COLO668 (cell line): ENCODE measurements around the gene JOSD1.
A peak's percentile ranks its signal among the peaks of the same experiment; 100 is the strongest.

Experiments used
- DNase-seq: peaks from one replicate; lab custom pipeline; 2025; ENCODE audit not compliant: unreplicated experiment; lab: John Stamatoyannopoulos, UW

The JOSD1 gene

DNA sequence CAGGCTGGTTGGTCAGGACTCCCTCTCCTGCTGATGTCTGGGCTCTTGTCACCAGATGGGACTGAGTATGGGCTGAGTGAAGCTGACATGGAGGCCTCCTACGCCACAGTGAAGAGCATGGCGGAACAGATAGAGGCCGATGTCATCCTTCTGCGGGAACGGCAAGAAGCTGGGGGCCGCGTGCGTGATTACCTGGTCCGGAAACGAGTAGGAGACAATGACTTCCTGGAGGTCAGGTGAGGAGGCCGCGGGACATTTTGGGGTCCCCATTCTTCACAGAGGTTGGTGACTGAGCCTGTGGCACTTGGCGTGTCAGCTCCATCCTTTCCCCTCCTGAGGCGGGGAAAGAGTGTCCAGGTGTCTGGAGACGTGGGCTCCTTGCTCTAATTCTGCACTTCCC lies 15.1 kb upstream of the JOSD1 start:
- no peak for DNase-seq

DNA sequence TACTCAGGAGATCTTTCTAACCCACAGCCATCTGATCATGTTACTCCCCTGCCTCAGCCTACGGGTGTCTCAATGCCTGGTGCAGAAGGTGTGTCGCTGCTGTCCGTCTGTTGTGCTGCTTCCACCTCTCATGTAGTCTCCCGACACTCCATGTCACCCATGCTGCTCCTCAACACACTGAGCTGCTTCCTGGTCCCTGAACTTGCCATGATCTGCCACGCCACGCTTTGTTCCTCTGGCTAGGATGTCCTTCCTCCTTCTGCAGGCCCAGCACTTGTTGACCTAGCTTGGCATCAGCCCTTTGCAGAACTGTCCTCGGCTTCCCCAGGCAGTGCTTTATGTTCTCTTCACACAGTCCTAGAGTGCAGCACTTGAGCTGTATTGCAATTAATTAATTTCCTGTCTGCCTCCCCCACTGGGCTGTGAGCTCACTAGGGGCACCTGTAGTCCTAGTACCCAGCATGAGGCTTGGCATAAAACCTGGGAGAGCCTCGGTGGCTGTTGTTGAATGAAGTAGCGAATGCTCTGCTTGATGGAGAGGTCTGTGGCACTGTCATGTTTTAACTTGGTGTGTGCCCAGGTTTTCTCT lies 14.5 kb upstream of the JOSD1 start:
- no peak for DNase-seq

DNA sequence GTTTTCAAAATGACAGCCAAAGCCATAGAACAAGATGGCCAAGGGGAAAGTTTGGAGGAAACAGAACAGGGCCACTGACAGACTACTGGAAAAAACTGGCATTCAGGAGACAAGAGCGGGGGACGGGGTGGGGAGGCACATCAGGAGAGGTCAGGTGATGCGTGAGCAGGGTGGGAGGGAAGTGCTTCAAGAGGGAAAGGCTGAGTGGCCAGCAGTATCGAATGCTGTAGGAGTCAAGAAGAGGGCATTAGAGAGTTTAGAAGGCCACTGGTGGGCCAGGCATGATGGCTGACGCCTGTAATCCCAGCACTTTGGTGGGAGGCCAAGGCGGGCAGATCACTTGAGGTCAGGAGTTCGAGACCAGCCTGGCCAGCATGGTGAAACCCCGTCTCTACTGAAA lies 13.2 kb upstream of the JOSD1 start:
- DNase-seq: no peak

DNA sequence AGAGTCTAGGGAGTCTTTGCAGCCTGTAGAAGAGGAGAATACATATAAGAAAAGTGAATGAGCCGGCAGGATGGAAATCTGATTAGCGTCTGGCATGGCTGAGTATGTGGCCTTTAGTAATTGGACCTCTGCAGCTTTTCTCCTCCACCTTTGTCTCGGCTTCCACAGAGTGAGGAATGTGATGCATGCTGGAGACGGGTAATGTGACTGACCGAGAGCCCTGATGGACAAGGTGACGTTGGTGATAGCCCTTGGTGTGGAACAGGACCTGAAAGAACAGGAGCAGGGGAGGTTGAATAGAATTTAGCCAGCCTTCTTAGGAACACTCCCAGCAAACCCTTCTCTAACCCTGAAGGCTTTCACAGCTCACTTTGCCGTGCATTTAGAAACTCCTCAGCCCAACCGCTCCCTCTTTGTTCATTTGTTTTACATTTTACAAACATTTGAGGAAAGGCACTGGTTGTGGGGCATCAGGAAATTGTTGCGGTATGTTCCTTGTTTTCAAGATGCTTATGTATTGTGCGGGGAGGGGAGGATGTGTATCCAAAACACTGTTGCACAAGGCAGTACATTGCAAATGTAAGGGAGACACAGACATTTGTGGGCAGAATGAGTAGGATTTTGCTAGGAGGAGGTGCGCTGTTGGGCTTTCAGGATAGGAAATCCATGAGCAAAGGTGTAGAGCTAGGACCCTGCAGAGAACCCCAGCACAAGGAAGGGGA lies 11.9 kb upstream of the JOSD1 start:
- DNase-seq: no peak

DNA sequence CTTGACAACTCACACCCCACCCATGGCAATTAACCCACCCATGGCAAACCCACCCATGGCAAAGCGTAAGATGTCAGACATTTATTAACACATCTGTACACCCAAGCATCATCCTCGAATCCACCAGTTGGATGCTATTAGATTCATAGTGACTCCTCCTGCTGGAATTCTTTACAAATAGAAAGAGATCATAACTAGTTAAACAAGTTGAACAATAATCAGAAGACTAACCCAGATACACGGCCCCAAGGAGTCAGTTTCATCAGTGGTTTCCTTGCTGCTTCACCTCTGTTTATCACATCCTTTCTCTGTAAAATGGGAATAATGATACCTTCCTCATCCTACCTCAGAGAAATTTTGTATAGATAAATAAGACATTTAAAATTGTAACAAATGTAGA lies 10.1 kb upstream of the JOSD1 start:
- DNase-seq: no peak

DNA sequence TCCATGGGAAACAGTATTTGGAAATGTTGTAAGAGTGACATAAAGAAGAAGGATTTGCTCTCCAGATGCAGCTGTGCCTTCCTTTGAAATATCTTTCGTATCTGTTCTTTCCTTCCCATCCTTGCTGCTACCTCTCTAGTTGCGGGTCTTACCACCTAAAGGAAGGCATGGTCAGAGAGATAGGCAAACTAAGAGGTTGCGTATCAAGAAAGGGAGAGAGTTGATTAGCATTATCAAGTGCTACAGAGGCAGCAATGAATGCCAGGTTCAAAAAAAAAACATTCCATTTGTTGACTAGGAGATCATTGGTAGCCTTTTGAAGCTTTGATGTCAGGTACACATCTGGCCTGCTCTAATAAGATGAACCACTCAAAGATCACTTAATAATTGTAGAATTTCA lies 9.6 kb upstream of the JOSD1 start:
- DNase-seq: no peak

DNA sequence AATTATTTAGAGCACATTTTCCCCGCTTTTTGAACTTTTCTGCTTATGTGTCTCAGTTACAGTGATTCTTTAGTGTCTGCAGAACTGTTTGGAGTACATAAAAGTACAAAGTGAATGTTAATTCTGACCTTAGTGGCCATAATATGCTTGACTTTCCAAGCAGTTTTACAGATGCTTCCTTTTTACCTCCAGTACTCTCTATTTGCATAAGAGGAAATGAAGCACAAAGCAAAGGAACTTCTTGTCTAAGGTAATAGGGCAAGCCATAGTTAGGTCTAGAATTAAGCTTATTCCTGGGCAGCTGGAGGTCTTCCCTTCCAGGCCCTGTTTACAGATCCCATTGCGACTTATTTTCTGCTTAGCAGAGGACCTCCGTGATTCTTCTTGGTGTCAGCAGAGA lies 8.6 kb upstream of the JOSD1 start:
- DNase-seq: no peak

DNA sequence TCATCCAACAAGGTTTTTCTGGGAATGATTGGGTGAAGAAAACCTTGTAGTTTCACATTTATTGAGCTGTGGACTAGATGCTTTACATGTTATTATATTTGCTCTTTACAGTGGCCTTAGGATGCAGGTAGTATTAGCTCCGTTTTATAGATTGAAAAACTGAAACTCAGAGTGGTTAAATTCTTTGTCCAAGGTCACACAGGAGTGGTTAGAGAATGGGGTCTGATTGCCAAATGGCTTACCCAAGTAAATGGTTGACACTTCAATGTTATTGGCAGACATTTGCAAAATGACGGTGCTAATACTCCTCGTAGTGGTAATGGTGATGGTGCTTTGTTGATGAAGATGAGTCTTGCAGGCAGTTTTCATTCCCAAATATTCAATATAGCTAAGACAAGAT lies 7.2 kb upstream of the JOSD1 start:
- no peak for DNase-seq

DNA sequence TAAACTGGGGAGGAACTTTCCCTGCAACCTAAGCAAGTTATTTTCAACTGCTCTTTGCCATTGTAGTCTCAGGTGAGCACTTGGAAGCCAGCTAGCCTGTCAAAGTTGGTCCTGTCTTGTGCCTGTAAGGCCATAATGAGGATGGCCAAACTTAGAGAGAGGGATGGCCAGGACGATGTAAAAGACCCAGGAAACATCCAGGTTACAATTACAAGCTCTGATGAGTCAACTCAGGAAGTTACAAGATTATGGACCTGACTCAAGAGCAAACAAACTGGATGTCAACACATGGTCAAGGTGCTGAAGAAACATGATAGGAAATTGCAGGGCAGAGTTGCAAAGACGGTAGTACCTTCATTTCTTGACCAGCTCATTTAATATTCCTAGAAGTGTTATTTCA lies 6.6 kb upstream of the JOSD1 start:
- no peak for DNase-seq

DNA sequence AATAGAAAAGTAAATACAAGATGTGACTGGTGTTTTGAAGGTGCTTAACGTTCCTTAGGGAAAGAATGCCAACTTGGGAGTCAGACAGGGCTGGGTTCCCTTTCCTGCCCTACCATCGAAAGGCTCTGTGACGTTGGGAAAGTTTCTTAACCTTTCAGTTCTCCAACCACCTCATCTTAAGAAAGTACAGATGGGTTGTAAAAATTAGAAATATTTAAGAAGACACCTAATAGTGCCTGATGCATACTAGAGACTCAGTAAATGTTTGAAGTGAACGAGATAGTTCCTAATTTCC lies 6.1 kb upstream of the JOSD1 start:
- no peak for DNase-seq

DNA sequence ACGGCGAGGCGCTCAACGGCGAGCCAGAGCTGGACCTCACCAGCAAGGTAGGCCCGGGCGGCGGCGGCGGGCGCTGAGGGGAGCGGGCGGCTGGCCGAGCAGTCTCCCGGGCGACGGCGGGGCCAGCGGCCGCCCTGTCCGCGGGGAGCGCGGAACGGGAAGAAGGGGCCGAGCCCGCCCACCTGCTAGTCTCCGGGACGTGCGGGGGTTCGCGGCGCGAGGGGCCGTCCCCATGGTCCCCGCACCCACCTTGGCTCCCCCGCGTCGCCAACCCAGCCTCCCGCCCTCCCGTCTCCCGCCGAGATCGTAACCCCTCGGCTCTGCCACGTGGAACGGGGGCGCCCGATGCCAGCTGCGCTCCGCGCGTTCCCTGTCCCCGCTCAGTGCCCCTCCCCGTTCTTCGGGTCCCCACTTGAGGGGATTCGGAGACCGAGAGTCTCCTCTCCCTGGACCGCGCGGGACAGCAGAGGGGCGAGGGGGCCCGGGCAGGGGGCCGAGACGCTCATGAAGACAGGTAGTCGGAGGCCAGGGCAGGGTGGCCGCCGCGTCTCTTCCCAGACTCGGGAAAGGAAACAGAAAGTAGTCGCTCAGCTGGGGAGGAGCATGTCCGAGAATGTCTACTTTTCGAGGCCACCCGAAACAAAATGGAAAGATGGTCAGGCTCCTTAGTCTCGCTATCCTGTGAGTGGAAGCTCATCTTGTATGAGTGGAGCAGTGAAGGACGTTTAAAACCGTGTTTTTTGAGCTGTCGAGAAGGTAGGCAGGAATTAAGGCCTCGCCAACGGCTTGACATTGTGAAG lies 5.6 kb upstream of the JOSD1 start:
- peak; percentile 63 for DNase-seq

DNA sequence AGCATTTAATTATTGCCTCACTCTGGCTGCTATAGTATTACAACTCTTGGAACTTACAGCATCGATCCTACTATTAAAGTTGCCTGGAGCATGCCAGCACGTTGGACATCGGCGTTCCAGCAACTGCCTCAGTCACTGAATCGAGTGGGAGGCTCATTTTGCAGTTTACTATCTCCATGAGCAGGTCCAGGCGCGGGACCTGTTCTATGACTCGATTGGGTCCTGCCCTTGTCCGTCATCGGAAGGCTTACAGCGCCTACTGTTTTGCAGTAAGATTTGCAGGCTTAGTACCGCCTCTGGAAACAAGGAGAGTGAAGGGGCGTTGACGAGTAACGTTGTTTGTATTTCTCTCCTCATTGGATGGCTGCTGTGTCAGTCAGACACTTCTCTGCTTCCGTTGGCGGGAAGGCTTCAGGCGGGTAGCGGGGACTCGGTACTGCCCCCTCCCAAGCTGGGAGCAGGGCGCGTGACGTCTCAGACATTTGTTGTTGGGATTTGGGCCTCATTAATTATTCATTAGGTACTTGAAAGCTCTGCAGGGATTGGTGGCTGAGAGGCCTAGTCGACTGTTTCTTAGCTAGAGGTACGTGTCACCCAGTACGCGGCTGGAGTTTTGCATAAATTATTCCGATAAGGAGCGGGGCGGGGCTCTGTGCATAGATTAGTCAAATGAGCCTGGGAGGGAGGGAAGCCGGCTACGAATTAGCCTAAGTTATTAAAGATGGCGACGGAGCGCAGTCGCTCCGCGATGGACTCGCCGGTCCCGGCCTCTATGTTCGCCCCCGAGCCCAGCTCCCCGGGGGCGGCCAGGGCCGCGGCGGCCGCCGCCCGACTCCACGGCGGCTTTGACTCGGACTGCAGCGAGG lies 4.7 kb upstream of the JOSD1 start, which contains the start of gene GTPBP1:
TSS of gene GTPBP1 (plus strand) at position 710 of the 866 bp plus-strand sequence. CDS start at position 722, 12 bp downstream.
- DNase-seq: peak; percentile 99

DNA sequence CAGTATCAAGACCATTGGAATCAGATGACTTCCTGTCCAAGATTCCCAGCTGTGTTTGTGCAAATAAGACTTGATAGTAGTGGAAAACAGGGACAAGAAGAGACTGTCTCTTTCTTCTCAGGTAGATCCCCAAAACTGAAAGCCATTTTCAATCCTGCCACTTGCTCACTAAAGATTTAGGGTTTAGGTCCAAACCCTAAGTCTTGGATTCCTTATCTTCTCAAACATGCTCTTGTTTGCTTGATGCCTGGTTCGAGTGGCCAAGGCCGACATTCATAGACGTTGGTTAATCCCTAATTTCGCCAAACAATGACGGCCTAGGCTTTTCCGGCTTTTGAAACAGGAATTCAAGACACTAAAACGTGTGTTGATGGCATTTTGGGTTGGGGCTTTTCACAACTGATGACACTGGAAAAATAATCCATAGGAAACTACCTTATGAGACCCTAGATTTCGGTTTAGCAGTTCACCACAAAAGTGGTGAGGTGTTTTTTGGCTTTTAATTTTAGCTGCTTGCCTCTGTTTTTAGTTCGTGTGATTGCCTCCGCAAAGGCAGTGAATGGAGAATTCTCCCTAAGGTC lies 4.0 kb upstream of the JOSD1 start:
- no peak for DNase-seq

DNA sequence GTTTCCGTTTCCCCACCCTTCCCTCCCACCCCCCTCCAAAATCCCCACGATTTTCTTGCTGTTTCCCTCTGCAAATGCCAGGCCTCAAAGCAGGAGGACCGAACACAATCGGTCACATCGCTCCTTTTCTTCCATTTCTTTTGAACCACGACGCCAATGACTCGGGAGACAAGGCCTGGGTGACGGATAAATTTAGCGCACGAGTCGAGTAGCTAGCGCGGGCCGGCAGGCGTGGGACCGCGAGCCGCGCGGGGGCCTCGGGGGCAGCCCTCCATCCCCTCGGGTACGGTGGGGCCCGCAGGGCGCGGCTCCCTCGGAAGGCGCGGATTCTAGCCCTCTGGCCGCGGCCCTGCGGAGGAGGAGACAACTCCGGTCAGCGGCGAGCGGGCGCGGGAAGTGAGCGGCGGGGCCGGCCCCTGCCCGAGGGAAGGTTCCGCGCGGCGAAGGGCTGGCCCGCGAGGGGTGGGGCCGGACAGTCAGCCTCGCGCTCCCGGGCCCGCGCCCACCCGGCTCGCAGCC lies 414 bp downstream of the JOSD1 start:
- DNase-seq: peak; percentile 88

DNA sequence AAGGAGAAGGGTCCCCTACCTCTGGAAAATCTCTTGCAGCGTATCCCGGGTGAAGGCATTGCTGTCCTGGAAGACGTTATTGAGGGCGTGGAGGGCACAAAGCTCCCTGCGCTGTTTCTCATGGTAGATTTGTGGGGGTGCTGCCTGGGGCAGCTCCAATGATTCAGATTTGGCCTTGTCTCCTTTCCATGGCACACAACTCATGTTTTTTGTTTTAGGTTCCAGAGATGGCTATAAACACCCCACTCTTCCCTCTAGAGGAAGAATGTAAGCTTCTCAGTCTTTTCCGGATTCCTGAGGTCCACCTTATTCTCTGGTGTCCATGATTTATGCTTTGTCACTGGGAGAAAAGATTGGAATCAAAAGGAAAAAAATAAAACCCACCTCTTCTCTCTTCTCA lies 959 bp downstream of the JOSD1 start:
- no peak for DNase-seq

DNA sequence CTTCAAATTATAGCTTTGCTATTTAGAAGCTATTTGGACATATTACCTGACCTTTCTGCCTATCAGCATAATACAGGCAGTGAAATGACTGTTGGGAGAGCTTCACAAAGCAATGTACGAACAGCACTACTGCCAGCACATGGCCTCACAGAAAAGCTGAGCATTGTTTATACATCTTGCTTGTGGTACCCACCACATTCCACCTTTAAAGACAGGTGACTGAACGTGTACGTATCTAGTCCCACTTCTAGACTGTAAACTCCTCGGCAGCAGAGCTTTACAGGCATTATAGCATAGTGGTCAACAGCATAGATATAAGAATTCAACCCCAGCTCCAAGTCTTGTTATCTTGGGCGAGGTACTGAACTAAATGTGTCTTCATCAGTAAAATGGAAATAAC lies 1.6 kb downstream of the JOSD1 start:
- no peak for DNase-seq

DNA sequence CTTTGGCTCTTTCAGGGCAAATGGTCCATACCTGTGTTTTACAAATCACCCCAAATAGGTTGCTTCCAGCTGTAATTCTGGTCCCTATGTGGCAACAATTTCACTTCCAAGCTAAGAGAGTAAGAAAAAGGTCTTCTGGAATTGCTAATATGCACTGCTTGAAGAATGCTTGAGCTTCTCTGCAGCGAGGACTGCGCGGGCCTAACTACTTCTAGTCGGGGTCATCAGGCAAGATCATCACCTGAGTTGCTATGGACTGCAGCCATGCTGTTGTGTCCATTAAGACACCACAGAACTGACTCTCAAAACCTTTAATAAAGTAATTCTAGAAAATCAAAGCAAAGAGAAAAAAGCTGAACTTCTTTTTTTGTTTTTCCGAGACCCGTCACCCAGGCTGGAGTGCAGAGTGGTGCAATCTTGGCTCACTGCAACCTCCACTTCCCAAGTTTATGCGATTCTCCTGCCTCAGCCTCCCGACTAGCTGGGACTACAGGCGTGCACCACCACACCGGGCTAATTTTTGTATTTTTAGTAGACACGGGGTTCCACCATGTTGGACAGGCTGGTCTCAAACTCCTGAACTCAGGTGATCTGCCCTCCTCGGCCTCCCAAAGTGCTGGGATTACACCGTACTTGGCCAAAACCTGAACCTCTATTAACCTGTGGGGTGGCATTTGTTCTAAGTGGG lies 2.2 kb downstream of the JOSD1 start:
- no peak for DNase-seq

DNA sequence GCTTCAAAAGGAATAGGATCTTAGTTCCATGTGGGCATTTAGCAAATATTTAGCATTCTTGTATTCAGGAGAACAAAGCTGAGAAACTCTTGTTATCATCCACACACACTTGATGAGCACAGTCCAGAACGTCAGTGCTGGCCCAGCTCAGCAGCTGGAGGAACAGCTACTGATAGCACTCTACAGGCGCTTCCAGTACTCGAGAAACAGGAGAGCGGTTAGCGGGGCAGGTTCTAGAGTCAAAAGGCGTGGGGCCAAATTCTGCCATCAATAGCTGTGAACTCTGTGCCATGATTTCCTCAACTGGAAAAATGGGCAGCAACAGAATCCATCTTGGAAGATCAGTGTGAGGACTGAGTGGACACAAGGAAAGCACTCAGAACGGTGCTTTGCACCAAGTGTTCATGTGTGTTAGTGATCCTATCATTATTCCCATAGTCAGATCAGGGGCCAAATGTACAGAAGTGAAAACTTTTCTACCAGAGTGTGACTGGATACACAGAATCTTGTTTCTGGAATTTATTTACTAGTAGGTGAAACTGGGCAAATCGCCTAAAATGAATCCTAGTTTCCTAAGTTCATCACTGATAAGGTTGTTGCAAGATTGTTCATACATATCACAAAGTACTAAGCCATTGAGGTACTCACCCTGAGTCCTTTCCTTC lies 3.2 kb downstream of the JOSD1 start:
- DNase-seq: no peak

DNA sequence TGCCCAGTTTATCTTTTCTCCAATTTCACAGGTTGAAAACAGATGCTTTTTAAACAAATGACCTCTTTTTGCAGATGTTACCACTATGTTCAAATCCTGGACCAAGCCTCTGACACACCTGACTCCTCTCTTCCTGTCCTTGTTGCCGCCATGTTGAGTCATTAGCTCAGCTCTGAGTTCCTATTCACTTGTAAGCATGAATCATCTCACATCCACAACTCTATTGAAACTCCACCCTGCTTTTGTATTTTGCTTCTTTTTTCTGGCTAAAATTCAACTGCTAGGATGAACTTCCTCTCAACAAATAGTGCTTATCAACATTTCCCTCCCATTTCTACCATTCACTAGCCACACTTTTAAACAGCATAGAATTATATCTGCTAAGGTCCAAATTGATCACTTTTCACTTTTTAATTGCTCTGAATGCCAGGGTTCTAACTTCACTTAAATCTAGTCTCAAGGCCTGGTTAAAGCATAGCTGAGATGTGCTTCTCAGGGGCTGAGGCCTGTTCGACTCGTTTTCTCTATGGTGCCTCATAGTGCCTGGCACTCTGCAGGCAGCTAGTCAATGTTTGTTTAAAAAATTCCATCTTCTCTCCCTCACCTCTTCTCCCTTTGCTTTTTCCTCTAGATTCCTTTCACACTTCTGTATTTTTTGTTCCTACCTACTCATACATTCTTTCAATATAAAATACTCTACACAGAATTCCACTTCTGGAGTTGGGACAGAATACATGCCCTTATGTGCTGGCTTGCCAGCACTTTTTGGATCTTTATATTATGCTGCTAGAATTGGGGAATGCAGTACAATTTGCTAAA lies 3.9 kb downstream of the JOSD1 start:
- DNase-seq: no peak
